Astrocyte (in vitro differentiated cells and primary cell): ENCODE data around the gene MED13L. TPM values are rescaled to one million over a fixed set of nuclear protein-coding genes. Genes with fewer than 3 reads are reported as not detected.

Experiments used
- DNase-seq: peaks from one replicate; pipeline ENCODE4 v3.0.0-alpha.2; 2010; ENCODE audit warnings: low read depth
- FAIRE-seq: peaks from 2 replicates; lab custom pipeline; 2011; peaks lifted over from hg19 to GRCh38; lab: Jason Lieb, UNC
- H2AFZ ChIP-seq: 2 replicates; pipeline ENCODE4 v1.6.0; 2012; ENCODE audit warnings: low read depth, low read length, inconsistent platforms
- H3K27ac ChIP-seq: 2 replicates; pipeline ENCODE4 v1.5.1; 2011; ENCODE audit warnings: low read depth, low read length, inconsistent platforms
- H3K27me3 ChIP-seq: 2 replicates; pipeline ENCODE4 v1.6.0; 2011; ENCODE audit warnings: low read length, inconsistent platforms; ENCODE audit not compliant: insufficient read depth
- H3K36me3 ChIP-seq: 2 replicates; pipeline ENCODE4 v1.5.1; 2011; ENCODE audit warnings: low read length, inconsistent platforms; ENCODE audit not compliant: insufficient read depth
- H3K4me1 ChIP-seq: 2 replicates; pipeline ENCODE4 v1.5.1; 2011; ENCODE audit warnings: low read length, inconsistent platforms; ENCODE audit not compliant: insufficient read depth
- H3K4me2 ChIP-seq: 2 replicates; pipeline ENCODE4 v1.6.0; 2012; ENCODE audit warnings: low read length, inconsistent platforms
- H3K4me3 ChIP-seq: 2 replicates; pipeline ENCODE4 v1.5.1; 2011; ENCODE audit warnings: low read depth, mild to moderate bottlenecking, low read length, inconsistent platforms; ENCODE audit not compliant: insufficient read depth
- H3K79me2 ChIP-seq: 2 replicates; pipeline ENCODE4 v1.6.0; 2012; ENCODE audit warnings: mild to moderate bottlenecking, low read length, inconsistent platforms; ENCODE audit not compliant: insufficient read depth
- H3K9ac ChIP-seq: 2 replicates; pipeline ENCODE4 v1.6.0; 2012; ENCODE audit warnings: mild to moderate bottlenecking, low read length, inconsistent platforms
- H3K9me3 ChIP-seq: 2 replicates; pipeline ENCODE4 v1.5.1; 2012; ENCODE audit warnings: low read depth, mild to moderate bottlenecking, low read length, inconsistent platforms; ENCODE audit not compliant: insufficient read depth
- H4K20me1 ChIP-seq: 2 replicates; pipeline ENCODE4 v1.6.0; 2012; ENCODE audit warnings: low read length, inconsistent platforms; ENCODE audit not compliant: insufficient read depth
- H3K27ac Mint-ChIP-seq: one replicate; pipeline ENCODE4 v1.8.0; 2021; ENCODE audit warnings: mild to moderate bottlenecking, mixed read lengths; ENCODE audit not compliant: unreplicated experiment
- H3K27me3 Mint-ChIP-seq: one replicate; pipeline ENCODE4 v1.8.0; 2021; ENCODE audit warnings: low read depth, mixed read lengths; ENCODE audit not compliant: unreplicated experiment
- H3K36me3 Mint-ChIP-seq: one replicate; pipeline ENCODE4 v1.8.0; 2021; ENCODE audit warnings: low read depth, mixed read lengths; ENCODE audit not compliant: unreplicated experiment
- H3K4me1 Mint-ChIP-seq: one replicate; pipeline ENCODE4 v1.8.0; 2021; ENCODE audit warnings: low read depth, mixed read lengths; ENCODE audit not compliant: unreplicated experiment
- H3K4me3 Mint-ChIP-seq: one replicate; pipeline ENCODE4 v1.8.0; 2021; ENCODE audit warnings: mild to moderate bottlenecking, moderate library complexity, mixed read lengths; ENCODE audit not compliant: unreplicated experiment
- H3K9me3 Mint-ChIP-seq: one replicate; pipeline ENCODE4 v1.8.0; 2021; ENCODE audit warnings: mild to moderate bottlenecking, mixed read lengths; ENCODE audit not compliant: unreplicated experiment
- CTCF ChIP-seq: IDR thresholded peaks from 2 replicates; pipeline ENCODE4 v1.5.1; 2011; ENCODE audit warnings: low read depth, mild to moderate bottlenecking, inconsistent platforms, low read length, moderate library complexity; ENCODE audit not compliant: insufficient read depth
- EZH2 ChIP-seq: IDR thresholded peaks from 2 replicates; pipeline ENCODE4 v1.6.1; 2012; ENCODE audit warnings: mild to moderate bottlenecking, low read length, inconsistent platforms; ENCODE audit not compliant: insufficient read depth
- total RNA-seq: library from RNA; stranded (reverse); gene quantifications from 2 replicates; pipeline ENCODE4 v1.2.1, GENCODE V29; 2021

MED13L gene
- total RNA-seq, 1 donor from 2014 or later = 153 TPM

DNA sequence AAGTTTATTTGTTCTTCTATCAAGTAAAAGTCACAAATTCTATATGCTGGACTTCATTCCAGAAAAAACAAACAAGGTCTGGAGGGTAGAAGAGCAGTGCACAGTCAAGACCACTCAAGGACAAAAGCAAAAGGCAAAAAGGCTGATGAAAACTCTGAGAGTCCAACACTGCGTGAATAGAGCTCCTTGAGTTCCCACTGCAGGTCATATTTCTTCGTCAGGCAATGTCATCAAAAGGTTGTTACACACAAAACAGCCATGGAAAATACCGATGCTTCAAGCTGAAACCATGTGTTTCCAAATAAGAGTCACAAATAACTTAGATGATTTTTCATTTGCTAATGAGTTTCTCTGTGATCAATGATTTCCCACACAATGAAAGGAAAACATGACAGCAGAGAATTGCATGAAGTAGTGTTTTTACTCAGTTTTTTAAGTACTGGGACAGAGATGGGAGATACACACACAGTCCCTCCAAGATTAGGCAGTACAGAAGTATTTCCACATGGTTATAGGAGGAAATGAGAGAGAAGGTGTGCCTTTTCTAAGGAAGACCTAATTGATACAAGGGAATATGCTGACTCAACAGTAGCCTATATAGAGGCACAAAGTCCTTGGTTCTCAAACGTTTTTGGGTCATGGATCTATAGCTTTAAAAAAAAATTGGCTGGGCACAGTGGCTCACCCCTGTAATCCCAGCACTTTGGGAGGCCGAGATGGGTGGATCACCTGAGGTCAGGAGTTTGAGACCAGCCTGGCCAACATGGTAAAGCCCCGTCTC is 177.7 kb downstream of the MED13L start:
- Mint-ChIP-seq H3K27ac (no peak overlapping the region), H3K4me1 (peaks cover 10% of the 10 kb centered on the region), H3K27me3 (no peaks in the 10 kb centered on the region), H3K4me3 (no peak overlapping the region), H3K36me3 (no peaks in the 10 kb centered on the region), H3K9me3 (no peaks in the 10 kb centered on the region)
- H3K36me3 ChIP-seq = no peaks in the 10 kb centered on the region
- TF ChIP-seq CTCF (no peak), EZH2 (no peak)
- FAIRE-seq = no peak
- H3K9ac ChIP-seq = no peak overlapping the region
- DNase-seq = no peak
- no peaks in the 10 kb centered on the region for H3K4me1 ChIP-seq
- no peak overlapping the region for H2AFZ ChIP-seq
- H3K27me3 ChIP-seq = no peaks in the 10 kb centered on the region
- H3K9me3 ChIP-seq = no peaks in the 10 kb centered on the region
- no peak overlapping the region for H3K4me2 ChIP-seq
- peaks cover 81% of the 10 kb centered on the region for H3K79me2 ChIP-seq
- no peak overlapping the region for H3K4me3 ChIP-seq
- no peak overlapping the region for H3K27ac ChIP-seq
- peaks cover 60% of the 10 kb centered on the region for H4K20me1 ChIP-seq

GRCh38 chr12:116096874-116097273 is 180.6 kb downstream of the MED13L start:
- Histone ChIP-seq H3K4me3 (no peak overlapping the region), H3K4me1 (no peaks in the 10 kb centered on the region), H3K27me3 (no peaks in the 10 kb centered on the region), H4K20me1 (peaks cover 63% of the 10 kb centered on the region), H3K9ac (no peak overlapping the region), H3K27ac (no peak overlapping the region), H3K36me3 (no peaks in the 10 kb centered on the region), H3K9me3 (no peaks in the 10 kb centered on the region), H3K4me2 (no peak overlapping the region), H3K79me2 (peaks cover 80% of the 10 kb centered on the region), H2AFZ (no peak overlapping the region)
- Mint-ChIP-seq H3K4me3 (no peak overlapping the region), H3K27me3 (no peaks in the 10 kb centered on the region), H3K27ac (no peak overlapping the region), H3K4me1 (peaks cover 13% of the 10 kb centered on the region), H3K9me3 (no peaks in the 10 kb centered on the region), H3K36me3 (no peaks in the 10 kb centered on the region)
- TF ChIP-seq EZH2 = no peak
- TF ChIP-seq CTCF = no peak
- DNase-seq (no peak), FAIRE-seq (no peak)

DNA sequence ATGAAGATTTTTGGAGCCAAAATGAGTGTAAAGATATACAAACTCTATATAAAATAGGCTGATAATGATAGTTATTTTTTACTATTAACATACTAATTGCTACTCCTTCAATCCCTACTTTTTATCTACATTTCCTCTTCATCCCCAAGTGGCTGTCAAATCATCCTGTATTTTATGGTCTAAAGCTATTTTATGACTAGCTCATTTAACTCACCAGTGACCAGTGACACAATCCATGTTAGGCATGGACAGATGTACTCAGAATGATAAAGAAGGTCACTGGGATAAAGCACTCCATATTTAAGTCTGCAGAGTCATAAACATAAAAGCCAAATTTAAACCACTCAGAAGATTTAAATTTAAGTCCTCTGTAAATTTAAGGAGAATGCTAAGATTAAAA is 183.0 kb downstream of the MED13L start:
- no peak for FAIRE-seq

More for the DNA sequence above, 183.0 kb downstream of the MED13L start:
- Histone ChIP-seq H2AFZ (no peak overlapping the region), H3K79me2 (peaks cover 81% of the 10 kb centered on the region), H3K9me3 (no peaks in the 10 kb centered on the region), H3K36me3 (no peaks in the 10 kb centered on the region), H3K27ac (no peak overlapping the region), H3K27me3 (no peaks in the 10 kb centered on the region), H3K4me2 (no peak overlapping the region), H3K4me1 (no peaks in the 10 kb centered on the region), H3K4me3 (no peak overlapping the region), H3K9ac (no peak overlapping the region), H4K20me1 (peaks cover 55% of the 10 kb centered on the region)
- Mint-ChIP-seq H3K27ac (no peak overlapping the region), H3K36me3 (no peaks in the 10 kb centered on the region), H3K4me3 (no peak overlapping the region), H3K9me3 (no peaks in the 10 kb centered on the region), H3K4me1 (peaks cover 12% of the 10 kb centered on the region), H3K27me3 (no peaks in the 10 kb centered on the region)
- no peak for DNase-seq
- no peak for TF ChIP-seq EZH2
